Measurements from ENCODE around the gene C9orf72.
"Not testable (repeated sequence)": the region's sequence is repeated elsewhere in the genome, so short reads cannot be mapped to it uniquely, and the experiment has no call there.

Gene C9orf72

GRCh38 chr9:27514551-27514950 lies 58.7 kb downstream of the C9orf72 start:
- no peak for DNase-seq (ENCODE audit: low read depth)

DNA sequence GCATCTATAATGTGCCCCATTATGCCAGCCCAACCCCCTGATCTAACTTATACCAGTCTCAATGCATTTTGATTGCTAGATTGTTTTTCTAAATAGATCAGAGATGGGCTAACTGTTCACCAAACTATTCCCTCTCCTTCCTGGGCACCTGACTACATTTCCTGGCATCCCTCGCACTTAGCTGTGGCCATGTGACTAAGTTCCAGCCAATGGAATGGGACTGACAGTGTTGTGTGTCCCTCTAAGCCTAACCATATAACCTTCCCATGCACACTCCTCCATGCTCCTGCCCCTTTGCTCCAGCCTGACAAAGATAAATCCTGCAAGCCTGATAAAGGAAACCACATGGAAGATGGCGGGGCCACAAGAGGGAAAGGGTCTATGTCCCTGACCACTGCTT lies 61.5 kb downstream of the C9orf72 start:
- no peak for DNase-seq (ENCODE audit: low read depth)

- DNase-seq (ENCODE audit: low read depth), result no peak
Measured at GRCh38 chr9:27510780-27511179, 62.5 kb downstream of the C9orf72 start.

DNA sequence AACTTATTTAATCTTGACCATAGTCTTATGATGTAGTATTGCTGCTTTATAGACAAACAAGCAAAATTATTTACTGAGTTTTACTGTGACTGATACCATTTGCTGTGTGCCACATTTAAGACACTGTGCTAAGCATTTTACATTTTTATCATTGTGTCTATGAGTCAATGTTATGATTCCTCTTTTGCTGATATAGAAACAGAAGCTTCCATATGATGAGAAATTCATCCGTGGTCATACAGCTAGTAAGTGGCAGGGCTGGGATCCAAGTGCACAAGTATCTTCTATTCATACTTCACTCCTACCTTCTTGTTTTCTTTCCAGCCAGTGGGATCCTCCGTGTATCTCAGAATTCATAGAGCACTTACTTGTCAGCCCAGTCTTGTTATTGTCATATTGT lies 66.3 kb downstream of the C9orf72 start:
- no peak for DNase-seq (ENCODE audit: low read depth)

DNA sequence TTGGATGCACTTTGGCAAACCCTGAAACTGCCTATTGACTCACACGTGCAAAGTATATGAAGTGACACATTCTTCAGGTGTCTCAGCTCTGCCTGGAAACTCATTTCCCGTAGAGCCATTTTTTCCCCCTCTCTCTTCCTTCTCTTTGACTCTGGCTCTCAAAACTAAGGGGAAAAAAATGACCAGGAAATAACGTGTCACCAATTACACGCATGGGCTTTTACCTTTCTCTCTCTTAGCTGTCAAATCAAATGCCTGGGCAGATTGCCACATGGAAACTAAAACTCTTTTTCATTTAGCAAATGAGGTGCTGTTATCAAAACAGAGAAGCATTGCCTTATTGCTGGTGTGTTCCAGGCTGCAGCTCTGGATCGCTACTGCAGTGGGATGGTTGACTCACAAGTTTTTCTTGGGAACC lies 67.5 kb downstream of the C9orf72 start:
- no peak for DNase-seq (ENCODE audit: low read depth)

GRCh38 chr9:27504259-27504658 lies 69.0 kb downstream of the C9orf72 start:
- no peak for DNase-seq (ENCODE audit: low read depth)

- DNase-seq (ENCODE audit: low read depth), result no peak
Measured at GRCh38 chr9:27503623-27504022, 69.7 kb downstream of the C9orf72 start.

DNA sequence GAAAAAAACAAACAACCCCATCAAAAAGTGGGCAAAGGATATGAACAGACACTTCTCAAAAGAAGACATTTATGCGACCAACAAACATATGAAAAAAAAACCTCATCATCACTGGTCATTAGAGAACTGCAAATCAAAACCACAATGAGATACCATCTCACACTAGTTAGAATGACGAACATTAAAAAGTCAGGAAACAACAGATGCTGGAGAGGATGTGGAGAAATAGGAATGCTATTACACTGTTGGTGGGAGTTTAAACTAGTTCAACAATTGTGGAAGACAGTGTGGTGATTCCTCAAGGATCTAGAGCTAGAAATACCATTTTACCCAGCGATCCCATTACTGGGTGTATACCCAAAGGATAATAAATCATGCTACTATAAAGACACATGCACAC lies 72.4 kb downstream of the C9orf72 start:
- DNase-seq (ENCODE audit: low read depth), result not testable (repeated sequence)

DNA sequence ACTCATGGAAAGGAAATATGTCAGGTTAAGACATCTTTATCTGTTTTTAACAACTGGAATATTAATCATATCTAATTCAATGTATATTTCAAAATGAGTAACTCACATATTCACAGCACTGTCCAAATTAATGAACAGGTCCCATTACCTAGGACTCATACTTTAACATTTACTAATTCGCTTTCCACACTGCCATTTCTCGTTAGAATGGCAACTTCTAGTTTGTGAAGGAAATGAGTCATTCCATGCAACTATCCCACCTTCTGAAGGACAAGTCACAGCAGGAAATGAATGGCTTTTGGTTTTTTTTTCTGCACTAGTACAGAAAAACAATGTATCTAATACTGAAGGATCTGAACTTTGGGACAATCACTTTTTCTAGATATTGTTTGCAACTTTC lies 73.8 kb downstream of the C9orf72 start:
- no peak for DNase-seq (ENCODE audit: low read depth)

- DNase-seq (ENCODE audit: low read depth), result no peak
Measured at GRCh38 chr9:27497883-27498417, 75.3 kb downstream of the C9orf72 start.
